ENCODE measurements around the gene GABRR1.

GRCh38 chr6:89133981-89134380 lies 83.2 kb downstream of the GABRR1 start:
- no peak for TF ChIP-seq CTCF (IDR thresholded peaks at IDR 0.05; ENCODE audit: extremely low read depth in 1 of 2, insufficient read depth in 1 of 2, low read depth in 1 of 2, low read length in 2 of 2)
- TF ChIP-seq POLR2A (IDR thresholded peaks at IDR 0.05; ENCODE audit: low read depth, low read length), result no peak
- TF ChIP-seq MAX (IDR thresholded peaks at IDR 0.05; ENCODE audit: insufficient read depth, insufficient read length), result no peak
- no peak for TF ChIP-seq EZH2 (IDR thresholded peaks at IDR 0.05; ENCODE audit: borderline replicate concordance, low read depth, low read length, severe bottlenecking)
- no peak for TF ChIP-seq POLR2AphosphoS5 (IDR thresholded peaks at IDR 0.05; ENCODE audit: insufficient read depth, low read depth, low read length)
- TF ChIP-seq FOS (IDR thresholded peaks at IDR 0.05; ENCODE audit: borderline replicate concordance, insufficient read depth, low read length), result no peak
- no peak for TF ChIP-seq GATA2 (IDR thresholded peaks at IDR 0.05; ENCODE audit: insufficient read depth, insufficient read length, low read depth, low read length)

Measured in endothelial cell of umbilical vein (primary cell).